NB4 (cell line): ENCODE data around the gene NOCT.
"Not testable (repeated sequence)": the region's sequence is repeated elsewhere in the genome, so short reads cannot be mapped to it uniquely, and the experiment has no call there.

Source experiments
- DNase-seq: peaks from one replicate; pipeline ENCODE4 v3.0.0; 2010; ENCODE audit warnings: low read depth
- H3K4me3 ChIP-seq: one replicate; pipeline ENCODE4 v1.5.1; 2011; ENCODE audit warnings: mild to moderate bottlenecking, low read depth, low read length, moderate library complexity
- CTCF ChIP-seq: IDR thresholded peaks from one replicate; pipeline ENCODE4 v1.5.1; 2012; ENCODE audit warnings: low read depth, low read length
- MAX ChIP-seq: IDR thresholded peaks from 2 replicates; pipeline ENCODE4 v1.6.1; 2011; ENCODE audit warnings: low read depth, low read length
- MYC ChIP-seq: IDR thresholded peaks from 2 replicates; pipeline ENCODE4 v1.6.1; 2011; ENCODE audit warnings: low read depth, low read length
- POLR2A ChIP-seq: IDR thresholded peaks from 2 replicates; pipeline ENCODE4 v1.6.1; 2011; ENCODE audit warnings: mild to moderate bottlenecking; ENCODE audit not compliant: insufficient read length; ENCODE audit errors: extremely low read depth

NOCT gene

GRCh38 chr4:139022835-139023234, 7.3 kb downstream of the NOCT start:
- DNase-seq, result no peak
- no peak overlapping the region for H3K4me3 ChIP-seq
- TF ChIP-seq MAX (no peak), MYC (no peak), CTCF (no peak)

GRCh38 chr4:139024686-139025085, 9.1 kb downstream of the NOCT start:
- H3K4me3 ChIP-seq, result no peak overlapping the region
- TF ChIP-seq MYC (no peak), POLR2A (no peak), MAX (no peak), CTCF (no peak)
- DNase-seq, result no peak

- no peak overlapping the region for H3K4me3 ChIP-seq
- no peak for DNase-seq
- TF ChIP-seq MAX (no peak), CTCF (no peak), POLR2A (no peak), MYC (no peak)
Measured at GRCh38 chr4:139025841-139026240, 10.3 kb downstream of the NOCT start.

GRCh38 chr4:139027776-139028175, 12.2 kb downstream of the NOCT start:
- H3K4me3 ChIP-seq, result no peak overlapping the region
- TF ChIP-seq MYC (no peak), MAX (no peak), POLR2A (no peak), CTCF (no peak)
- DNase-seq, result no peak

GRCh38 chr4:139028191-139028661, 12.6 kb downstream of the NOCT start:
- DNase-seq, result no peak
- no peak overlapping the region for H3K4me3 ChIP-seq
- TF ChIP-seq MAX (no peak), CTCF (no peak), POLR2A (no peak), MYC (no peak)

GRCh38 chr4:139029866-139030363, 14.3 kb downstream of the NOCT start:
- DNase-seq, H3K4me3 ChIP-seq: not testable (repeated sequence)
